Gastrocnemius medialis (tissue), 4 donors: ENCODE data around the gene OR52W1. TPM values are rescaled to one million over a fixed set of nuclear protein-coding genes. Genes with fewer than 3 reads are reported as not detected.

Experiments used
- ATAC-seq, 2 donors: fragments of 150-250 bp; one replicate each; pipeline ENCODE4 v1.9.1; 2016
- DNase-seq, 2 donors: peaks; one replicate each; pipeline ENCODE4 v3.0.0-alpha.2; 2019
- H3K27ac ChIP-seq, 4 donors: fragments of 200-600 bp; sonication (generic); 1 replicate in 1 of 4; 2 replicates in 3 of 4; pipeline ENCODE4 v1.5.1; 2016 to 2018; ENCODE audit warnings: mild to moderate bottlenecking in 2 of 4, moderate library complexity in 1 of 4
- H3K27me3 ChIP-seq, 3 donors: fragments of 200-600 bp; sonication (generic) in 2 of 3; 1 replicate in 1 of 3; 2 replicates in 2 of 3; pipeline versions ENCODE4 v1.5.1 to v1.6.0; 2016 to 2019; ENCODE audit warnings: mild to moderate bottlenecking in 1 of 3, moderate library complexity in 1 of 3
- H3K36me3 ChIP-seq, 2 donors: fragments of 200-600 bp; sonication (generic) in 1 of 2; one replicate each; pipeline ENCODE4 v1.5.1; 2017 to 2018
- H3K4me1 ChIP-seq, 2 donors: fragments of 200-600 bp; sonication (generic) in 1 of 2; one replicate each; pipeline ENCODE4 v1.5.1; 2016 to 2017; ENCODE audit warnings: mild to moderate bottlenecking in 2 of 2
- H3K4me3 ChIP-seq, 4 donors: fragments of 200-600 bp; sonication (generic) in 3 of 4; 1 replicate in 1 of 4; 2 replicates in 3 of 4; pipeline ENCODE4 v1.5.1; 2016 to 2019; ENCODE audit warnings: mild to moderate bottlenecking in 2 of 4
- H3K9me3 ChIP-seq, 3 donors: fragments of 200-600 bp; sonication (generic) in 2 of 3; 1 replicate in 1 of 3; 2 replicates in 2 of 3; pipeline ENCODE4 v1.5.1; 2016 to 2019
- POLR2A ChIP-seq, 2 donors: fragments of 450-650 bp; IDR thresholded peaks; one replicate each; pipeline ENCODE4 v1.6.1; 2017; ENCODE audit warnings: antibody characterized with exemption in 2 of 2, mild to moderate bottlenecking in 2 of 2, moderate library complexity in 2 of 2
- in situ Hi-C, 4 donors: fragments of 200-750 bp; cut with MboI; loops; one replicate each; pipeline versions ENCODE4 v1.15.0 to v1.8.0; 2017; ENCODE audit warnings: low sequenced_read_pairs in 4 of 4
- intact Hi-C: fragments of 100-400 bp; cut with DNase I; formaldehyde crosslinking; loops from one replicate; pipeline ENCODE4 v1.15.1; 2023; ENCODE audit warnings: low total_unique reads
- total RNA-seq, 4 donors: library from RNA; depleted of rRNA; stranded (reverse); fragments of >200 nt; gene quantifications; one replicate each; pipeline versions ENCODE4 v1.1.0 to v1.2.3, GENCODE V29; 2016
- TF ChIP-seq, protein P1 (sequence below), 5 experiments: fragments of 450-650 bp in 3 of 5; fragments of 200-600 bp in 2 of 5; sonication (generic) in 2 of 5; IDR thresholded peaks in 4 of 5; conservative IDR thresholded peaks in 1 of 5; 1 replicate in 4 of 5; 2 replicates in 1 of 5; pipeline ENCODE4 v1.5.1; 2016 to 2019; ENCODE audit warnings: antibody characterized with exemption in 5 of 5, mild to moderate bottlenecking in 3 of 5, moderate library complexity in 3 of 5

OR52W1 gene
- total RNA-seq, 4 donors from 2014 or later, result not detected

DNA sequence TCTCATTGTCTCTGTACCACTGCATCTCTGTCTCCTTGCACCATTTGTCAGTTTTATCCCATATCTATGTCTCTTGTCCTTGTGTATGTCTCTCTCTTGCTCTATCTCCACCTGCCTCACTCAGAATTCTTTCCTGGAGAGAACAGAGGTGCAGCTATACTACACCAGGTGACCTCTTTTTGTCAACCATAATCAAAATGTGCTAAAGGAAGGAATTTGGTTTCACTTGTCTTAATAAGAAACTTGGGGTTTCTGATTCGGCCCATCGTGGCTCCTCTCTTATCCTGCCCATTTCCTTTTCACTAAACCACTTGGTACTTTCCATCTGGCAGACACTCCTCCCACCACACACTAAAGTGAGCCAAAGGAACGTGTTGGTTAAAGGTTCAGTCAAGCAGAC lies 4.3 kb downstream of the OR52W1 start:
- Histone ChIP-seq H3K4me1 (no peaks in the 10 kb centered on the region), H3K27me3 (no peaks in the 10 kb centered on the region), H3K9me3 (no peaks in the 10 kb centered on the region), H3K27ac (no peak overlapping the region), H3K4me3 (no peak overlapping the region), H3K36me3 (peaks cover 0 to 5% of the 10 kb centered on the region in 2 donors)
- intact Hi-C loops, result no loop called here
- DNase-seq, result no peak
- in situ Hi-C loops, result no loop called here
- no peak for ATAC-seq
- TF ChIP-seq POLR2A (IDR thresholded peaks at IDR 0.05), result no peak

DNA sequence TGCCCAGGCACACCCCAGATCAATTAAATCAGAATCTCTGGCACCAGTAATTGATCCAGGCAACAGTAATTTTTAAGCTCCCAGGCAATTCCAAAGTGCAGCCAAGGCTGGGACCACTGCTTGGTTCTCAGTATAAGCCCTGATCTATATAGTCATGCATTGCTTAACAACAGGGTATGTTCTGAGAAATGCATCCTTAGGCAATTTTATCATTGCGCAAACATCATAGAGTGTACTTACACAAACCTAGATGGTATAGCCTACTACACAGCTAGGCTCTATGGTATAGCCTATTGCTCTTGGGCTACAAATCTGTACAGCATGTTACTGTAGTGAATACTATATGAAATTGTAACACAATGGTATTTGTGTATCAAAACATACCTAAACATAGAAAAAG lies 5.7 kb downstream of the OR52W1 start:
- ATAC-seq (no peak), DNase-seq (no peak)
- H3K9me3 ChIP-seq, result no peaks in the 10 kb centered on the region
- H3K4me3 ChIP-seq, result no peak overlapping the region
- H3K4me1 ChIP-seq, result no peaks in the 10 kb centered on the region
- H3K27me3 ChIP-seq, result no peaks in the 10 kb centered on the region
- in situ Hi-C loops, result no loop called here
- intact Hi-C loops, result no loop called here
- no peak for TF ChIP-seq POLR2A (IDR thresholded peaks at IDR 0.05)
- TF ChIP-seq, protein P1, sequence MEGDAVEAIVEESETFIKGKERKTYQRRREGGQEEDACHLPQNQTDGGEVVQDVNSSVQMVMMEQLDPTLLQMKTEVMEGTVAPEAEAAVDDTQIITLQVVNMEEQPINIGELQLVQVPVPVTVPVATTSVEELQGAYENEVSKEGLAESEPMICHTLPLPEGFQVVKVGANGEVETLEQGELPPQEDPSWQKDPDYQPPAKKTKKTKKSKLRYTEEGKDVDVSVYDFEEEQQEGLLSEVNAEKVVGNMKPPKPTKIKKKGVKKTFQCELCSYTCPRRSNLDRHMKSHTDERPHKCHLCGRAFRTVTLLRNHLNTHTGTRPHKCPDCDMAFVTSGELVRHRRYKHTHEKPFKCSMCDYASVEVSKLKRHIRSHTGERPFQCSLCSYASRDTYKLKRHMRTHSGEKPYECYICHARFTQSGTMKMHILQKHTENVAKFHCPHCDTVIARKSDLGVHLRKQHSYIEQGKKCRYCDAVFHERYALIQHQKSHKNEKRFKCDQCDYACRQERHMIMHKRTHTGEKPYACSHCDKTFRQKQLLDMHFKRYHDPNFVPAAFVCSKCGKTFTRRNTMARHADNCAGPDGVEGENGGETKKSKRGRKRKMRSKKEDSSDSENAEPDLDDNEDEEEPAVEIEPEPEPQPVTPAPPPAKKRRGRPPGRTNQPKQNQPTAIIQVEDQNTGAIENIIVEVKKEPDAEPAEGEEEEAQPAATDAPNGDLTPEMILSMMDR (IDR thresholded peaks at IDR 0.05 in 4 of 5, conservative IDR thresholded peaks at IDR 0.05 in 1 of 5), result no peak
- H3K27ac ChIP-seq, result no peak overlapping the region
- peaks cover 0 to 6% of the 10 kb centered on the region in 2 donors for H3K36me3 ChIP-seq

DNA sequence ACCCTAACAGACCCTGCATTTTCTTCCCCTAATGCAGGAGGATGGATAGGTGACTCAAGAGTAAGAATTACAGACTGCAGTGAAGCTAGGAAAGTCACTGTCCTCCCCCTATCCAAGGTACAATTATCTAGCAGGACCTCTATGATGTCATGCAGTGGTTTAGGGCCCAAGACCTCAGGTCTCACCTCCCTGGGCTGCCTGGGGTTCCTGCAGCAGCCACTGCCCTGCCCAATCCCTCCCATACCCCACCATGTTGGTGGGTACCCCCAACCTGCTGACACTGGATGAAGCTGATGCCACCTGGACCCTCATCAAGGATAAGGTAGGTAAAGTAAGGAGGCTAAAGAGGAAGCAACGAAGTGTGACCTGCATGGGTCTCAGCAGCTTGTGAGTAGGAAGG lies 6.3 kb downstream of the OR52W1 start, which contains the start of gene C11orf42:
TSS of gene C11orf42 (plus strand) at position 192 of the 400 bp plus-strand sequence. CDS start at position 251, 59 bp downstream.
- intact Hi-C loops (no loop called here), in situ Hi-C loops (no loop called here)
- H3K27ac ChIP-seq, result no peak within 1 kb of the TSS
- no peaks in the 10 kb centered on the region for H3K27me3 ChIP-seq
- no peaks in the 10 kb centered on the region for H3K9me3 ChIP-seq
- H3K4me1 ChIP-seq, result no peaks in the 10 kb centered on the region
- H3K36me3 ChIP-seq, result peaks cover 0 to 12% of the 10 kb centered on the region in 2 donors
- no peak within 1 kb of the TSS for H3K4me3 ChIP-seq
- no peak for DNase-seq
- no peak for ATAC-seq
- TF ChIP-seq, protein P1 (IDR thresholded peaks at IDR 0.05 in 4 of 5, conservative IDR thresholded peaks at IDR 0.05 in 1 of 5), result no peak
- TF ChIP-seq POLR2A (IDR thresholded peaks at IDR 0.05), result no peak

DNA sequence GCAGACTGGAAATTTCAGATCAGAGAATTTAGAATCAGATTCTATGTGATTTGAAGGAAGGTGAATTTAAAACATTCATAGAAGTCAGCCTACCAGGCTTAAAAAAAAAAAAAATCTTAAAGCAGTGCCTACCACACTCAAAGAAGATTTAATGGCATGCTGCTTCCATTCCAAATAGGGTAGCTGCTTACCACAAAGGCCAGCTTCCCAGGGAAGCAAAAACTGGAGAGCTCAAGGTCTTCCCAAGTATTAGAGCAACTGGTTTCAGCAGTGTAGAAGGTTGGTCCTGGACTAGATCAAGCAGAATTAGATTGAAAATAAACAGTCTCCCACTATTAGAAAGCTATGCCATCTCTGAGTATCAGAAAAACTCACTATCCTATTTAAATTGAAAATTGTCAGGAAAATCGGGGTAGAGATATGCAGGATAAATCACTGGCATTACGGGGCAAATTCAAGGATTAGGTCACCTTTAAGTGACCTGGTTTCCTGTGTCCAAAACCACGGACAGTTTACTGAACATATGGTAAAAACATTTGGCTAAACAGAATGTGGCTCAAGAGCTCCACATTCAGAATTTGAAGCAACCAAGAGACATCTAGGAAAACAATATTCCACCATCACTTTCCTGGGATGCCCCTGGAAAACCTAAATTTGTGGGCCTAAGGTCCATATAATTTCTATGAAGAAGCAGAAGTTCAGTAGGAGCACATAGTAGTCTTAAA lies 7.6 kb downstream of the OR52W1 start:
- Histone ChIP-seq H3K27me3 (no peaks in the 10 kb centered on the region), H3K27ac (no peak overlapping the region), H3K9me3 (no peaks in the 10 kb centered on the region), H3K4me1 (no peaks in the 10 kb centered on the region), H3K4me3 (no peak overlapping the region), H3K36me3 (peaks cover 0 to 24% of the 10 kb centered on the region in 2 donors)
- in situ Hi-C loops, result no loop called here
- intact Hi-C loops, result no loop called here
- ATAC-seq (no peak), DNase-seq (no peak)
- TF ChIP-seq, protein P1 (IDR thresholded peaks at IDR 0.05 in 4 of 5, conservative IDR thresholded peaks at IDR 0.05 in 1 of 5), result no peak
- no peak for TF ChIP-seq POLR2A (IDR thresholded peaks at IDR 0.05)

DNA sequence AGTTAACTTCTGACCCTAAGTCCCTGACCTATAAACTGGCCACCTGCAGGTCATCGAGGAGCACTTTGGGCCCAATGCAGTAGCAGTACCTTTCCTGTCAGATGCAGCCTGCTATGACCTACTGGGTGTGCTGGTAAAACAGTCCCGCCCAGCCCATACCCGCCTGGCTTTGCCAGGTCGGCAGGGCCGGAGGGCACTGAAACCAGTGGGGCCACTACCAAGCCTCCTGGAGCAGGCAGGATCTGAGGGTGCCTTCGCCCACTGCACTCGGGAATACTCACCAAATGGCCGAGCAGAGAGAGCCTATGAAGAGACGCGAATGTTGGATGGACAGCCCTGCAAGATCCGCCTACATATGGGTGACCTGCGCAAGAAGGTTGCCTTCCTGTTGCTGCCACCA lies 10.8 kb downstream of the OR52W1 start:
- H3K9me3 ChIP-seq, result no peaks in the 10 kb centered on the region
- H3K4me3 ChIP-seq, result no peak overlapping the region
- H3K27ac ChIP-seq, result no peak overlapping the region
- H3K27me3 ChIP-seq, result no peaks in the 10 kb centered on the region
- peaks cover 0 to 38% of the 10 kb centered on the region in 2 donors for H3K36me3 ChIP-seq
- in situ Hi-C loops (no loop called here), intact Hi-C loops (no loop called here)
- TF ChIP-seq, protein P1 (IDR thresholded peaks at IDR 0.05 in 4 of 5, conservative IDR thresholded peaks at IDR 0.05 in 1 of 5), result no peak
- no peak for TF ChIP-seq POLR2A (IDR thresholded peaks at IDR 0.05)
- DNase-seq (no peak), ATAC-seq (no peak)
- H3K4me1 ChIP-seq, result no peaks in the 10 kb centered on the region
